ENCODE results near the gene PIGK.

The PIGK gene

GRCh38 chr1:77063118-77063517, 156.1 kb downstream of the PIGK start:
- no peak for DNase-seq
- Mint-ChIP-seq H3K27me3 (peaks cover 18 to 29% of the 10 kb centered on the region in 2 donors), H3K36me3 (ENCODE audit: insufficient read depth) (no peaks in the 10 kb centered on the region), H3K27ac (no peak overlapping the region), H3K9me3 (no peaks in the 10 kb centered on the region), H3K4me1 (ENCODE audit: low read depth in 2 of 2) (no peaks in the 10 kb centered on the region), H3K4me3 (no peak overlapping the region)
- ATAC-seq (replicated peaks): no peak

- no peak overlapping the region for H3K4me3 Mint-ChIP-seq
- no peaks in the 10 kb centered on the region for H3K4me1 Mint-ChIP-seq (ENCODE audit: low read depth in 2 of 2)
- H3K27ac Mint-ChIP-seq: no peak overlapping the region
- ATAC-seq (replicated peaks): no peak
- peaks cover 13 to 41% of the 10 kb centered on the region in 2 donors for H3K27me3 Mint-ChIP-seq
- no peak for DNase-seq
- H3K36me3 Mint-ChIP-seq (ENCODE audit: insufficient read depth): no peaks in the 10 kb centered on the region
- H3K9me3 Mint-ChIP-seq: no peaks in the 10 kb centered on the region
These were observed 158.1 kb downstream of the PIGK start for GRCh38 chr1:77061162-77061561.

GRCh38 chr1:77060000-77060399, 159.2 kb downstream of the PIGK start:
- H3K9me3 Mint-ChIP-seq: no peaks in the 10 kb centered on the region
- no peak for DNase-seq

GRCh38 chr1:77057994-77058585, 161.1 kb downstream of the PIGK start:
- Mint-ChIP-seq H3K27me3 (peaks cover 13 to 32% of the 10 kb centered on the region in 2 donors), H3K4me3 (no peak overlapping the region), H3K27ac (no peak overlapping the region), H3K36me3 (ENCODE audit: insufficient read depth) (no peaks in the 10 kb centered on the region), H3K4me1 (ENCODE audit: low read depth in 2 of 2) (no peaks in the 10 kb centered on the region), H3K9me3 (no peaks in the 10 kb centered on the region)
- DNase-seq: no peak
- ATAC-seq (replicated peaks): no peak

More at GRCh38 chr1:77060000-77060399, 159.2 kb downstream of the PIGK start:
- Mint-ChIP-seq H3K27ac (no peak overlapping the region), H3K27me3 (peaks cover 13 to 41% of the 10 kb centered on the region in 2 donors), H3K4me3 (no peak overlapping the region), H3K36me3 (ENCODE audit: insufficient read depth) (no peaks in the 10 kb centered on the region), H3K4me1 (ENCODE audit: low read depth in 2 of 2) (no peaks in the 10 kb centered on the region)
- no peak for ATAC-seq (replicated peaks)

GRCh38 chr1:77056525-77056924, 162.7 kb downstream of the PIGK start:
- Mint-ChIP-seq H3K36me3 (ENCODE audit: insufficient read depth) (no peaks in the 10 kb centered on the region), H3K9me3 (no peaks in the 10 kb centered on the region), H3K27me3 (peaks cover 9 to 31% of the 10 kb centered on the region in 2 donors), H3K4me3 (no peak overlapping the region), H3K4me1 (ENCODE audit: low read depth in 2 of 2) (no peaks in the 10 kb centered on the region), H3K27ac (no peak overlapping the region)
- ATAC-seq (replicated peaks) (no peak), DNase-seq (no peak)

- Mint-ChIP-seq H3K27me3 (peaks cover 0 to 2% of the 10 kb centered on the region in 2 donors), H3K4me1 (ENCODE audit: low read depth in 2 of 2) (peaks cover 6 to 7% of the 10 kb centered on the region in 2 donors), H3K27ac (no peak overlapping the region), H3K9me3 (no peaks in the 10 kb centered on the region), H3K36me3 (ENCODE audit: insufficient read depth) (no peaks in the 10 kb centered on the region), H3K4me3 (no peak overlapping the region)
- ATAC-seq (replicated peaks) (no peak), DNase-seq (no peak)
These were observed 167.8 kb downstream of the PIGK start for GRCh38 chr1:77051425-77051824.

- Mint-ChIP-seq H3K27me3 (peaks cover 11 to 21% of the 10 kb centered on the region in 2 donors), H3K4me3 (no peak overlapping the region), H3K36me3 (ENCODE audit: insufficient read depth) (no peaks in the 10 kb centered on the region), H3K9me3 (no peaks in the 10 kb centered on the region), H3K27ac (no peak overlapping the region), H3K4me1 (ENCODE audit: low read depth in 2 of 2) (peaks cover 6 to 10% of the 10 kb centered on the region in 2 donors)
- DNase-seq: no peak
- ATAC-seq (replicated peaks): no peak
These were observed 170.6 kb downstream of the PIGK start for GRCh38 chr1:77048615-77049005.

- ATAC-seq (replicated peaks): no peak
- no peak overlapping the region for H3K27ac Mint-ChIP-seq
These were observed 171.1 kb downstream of the PIGK start for GRCh38 chr1:77047978-77048614.

GRCh38 chr1:77047575-77047974, 171.7 kb downstream of the PIGK start:
- peaks cover 11 to 24% of the 10 kb centered on the region in 2 donors for H3K27me3 Mint-ChIP-seq
- peaks cover 6 to 10% of the 10 kb centered on the region in 2 donors for H3K4me1 Mint-ChIP-seq (ENCODE audit: low read depth in 2 of 2)
- H3K9me3 Mint-ChIP-seq: no peaks in the 10 kb centered on the region
- DNase-seq (no peak), ATAC-seq (replicated peaks) (no peak)
- no peak overlapping the region for H3K27ac Mint-ChIP-seq
- no peak overlapping the region for H3K4me3 Mint-ChIP-seq
- H3K36me3 Mint-ChIP-seq (ENCODE audit: insufficient read depth): no peaks in the 10 kb centered on the region

More at GRCh38 chr1:77047978-77048614, 171.1 kb downstream of the PIGK start:
- peaks cover 6 to 10% of the 10 kb centered on the region in 2 donors for H3K4me1 Mint-ChIP-seq (ENCODE audit: low read depth in 2 of 2)
- no peak overlapping the region for H3K4me3 Mint-ChIP-seq
- H3K9me3 Mint-ChIP-seq: no peaks in the 10 kb centered on the region
- no peaks in the 10 kb centered on the region for H3K36me3 Mint-ChIP-seq (ENCODE audit: insufficient read depth)
- H3K27me3 Mint-ChIP-seq: peaks cover 11 to 24% of the 10 kb centered on the region in 2 donors
- no peak for DNase-seq

- Mint-ChIP-seq H3K27ac (no peak overlapping the region), H3K27me3 (peaks cover 20 to 41% of the 10 kb centered on the region in 2 donors), H3K9me3 (no peaks in the 10 kb centered on the region), H3K4me3 (no peak overlapping the region), H3K36me3 (ENCODE audit: insufficient read depth) (no peaks in the 10 kb centered on the region), H3K4me1 (ENCODE audit: low read depth in 2 of 2) (peaks cover 6 to 10% of the 10 kb centered on the region in 2 donors)
- DNase-seq: no peak
- ATAC-seq (replicated peaks): no peak
These were observed 174.9 kb downstream of the PIGK start for GRCh38 chr1:77044133-77044849.

GRCh38 chr1:77040826-77041225, 178.4 kb downstream of the PIGK start:
- no peaks in the 10 kb centered on the region for H3K36me3 Mint-ChIP-seq (ENCODE audit: insufficient read depth)
- no peak overlapping the region for H3K4me3 Mint-ChIP-seq
- no peak overlapping the region for H3K27ac Mint-ChIP-seq
- H3K27me3 Mint-ChIP-seq: peaks cover 20 to 59% of the 10 kb centered on the region in 2 donors
- DNase-seq (no peak), ATAC-seq (replicated peaks) (no peak)
- peaks cover 3 to 7% of the 10 kb centered on the region in 2 donors for H3K9me3 Mint-ChIP-seq
- H3K4me1 Mint-ChIP-seq (ENCODE audit: low read depth in 2 of 2): no peaks in the 10 kb centered on the region

- ATAC-seq (replicated peaks) (no peak), DNase-seq (no peak)
- Mint-ChIP-seq H3K27ac (no peak overlapping the region), H3K4me1 (ENCODE audit: low read depth in 2 of 2) (no peaks in the 10 kb centered on the region), H3K27me3 (peaks cover 9 to 49% of the 10 kb centered on the region in 2 donors), H3K4me3 (no peak overlapping the region), H3K9me3 (peaks cover 3 to 7% of the 10 kb centered on the region in 2 donors), H3K36me3 (ENCODE audit: insufficient read depth) (no peaks in the 10 kb centered on the region)
These were observed 179.5 kb downstream of the PIGK start for GRCh38 chr1:77039739-77040138.

GRCh38 chr1:77039111-77039510, 180.1 kb downstream of the PIGK start:
- no peaks in the 10 kb centered on the region for H3K4me1 Mint-ChIP-seq (ENCODE audit: low read depth in 2 of 2)
- DNase-seq (no peak), ATAC-seq (replicated peaks) (no peak)
- H3K27ac Mint-ChIP-seq: no peak overlapping the region
- H3K36me3 Mint-ChIP-seq (ENCODE audit: insufficient read depth): no peaks in the 10 kb centered on the region
- H3K27me3 Mint-ChIP-seq: peaks cover 9 to 47% of the 10 kb centered on the region in 2 donors
- no peak overlapping the region for H3K4me3 Mint-ChIP-seq
- H3K9me3 Mint-ChIP-seq: peaks cover 3 to 7% of the 10 kb centered on the region in 2 donors
